Gastrocnemius medialis (tissue), 4 donors: ENCODE results near the gene TENM3. TPM values are rescaled to one million over a fixed set of nuclear protein-coding genes. Genes with fewer than 3 reads are reported as not detected.

ENCODE experiments used
- ATAC-seq, 2 donors: fragments of 150-250 bp; one replicate each; pipeline ENCODE4 v1.9.1; 2016
- DNase-seq, 2 donors: peaks; one replicate each; pipeline ENCODE4 v3.0.0-alpha.2; 2019
- H3K27ac ChIP-seq, 4 donors: fragments of 200-600 bp; sonication (generic); 1 replicate in 1 of 4; 2 replicates in 3 of 4; pipeline ENCODE4 v1.5.1; 2016 to 2018; ENCODE audit warnings: mild to moderate bottlenecking in 2 of 4, moderate library complexity in 1 of 4
- H3K27me3 ChIP-seq, 3 donors: fragments of 200-600 bp; sonication (generic) in 2 of 3; 1 replicate in 1 of 3; 2 replicates in 2 of 3; pipeline versions ENCODE4 v1.5.1 to v1.6.0; 2016 to 2019; ENCODE audit warnings: mild to moderate bottlenecking in 1 of 3, moderate library complexity in 1 of 3
- H3K36me3 ChIP-seq, 2 donors: fragments of 200-600 bp; sonication (generic) in 1 of 2; one replicate each; pipeline ENCODE4 v1.5.1; 2017 to 2018
- H3K4me1 ChIP-seq, 2 donors: fragments of 200-600 bp; sonication (generic) in 1 of 2; one replicate each; pipeline ENCODE4 v1.5.1; 2016 to 2017; ENCODE audit warnings: mild to moderate bottlenecking in 2 of 2
- H3K4me3 ChIP-seq, 4 donors: fragments of 200-600 bp; sonication (generic) in 3 of 4; 1 replicate in 1 of 4; 2 replicates in 3 of 4; pipeline ENCODE4 v1.5.1; 2016 to 2019; ENCODE audit warnings: mild to moderate bottlenecking in 2 of 4
- H3K9me3 ChIP-seq, 3 donors: fragments of 200-600 bp; sonication (generic) in 2 of 3; 1 replicate in 1 of 3; 2 replicates in 2 of 3; pipeline ENCODE4 v1.5.1; 2016 to 2019
- CTCF ChIP-seq, 5 experiments: fragments of 450-650 bp in 3 of 5; fragments of 200-600 bp in 2 of 5; sonication (generic) in 2 of 5; IDR thresholded peaks in 4 of 5; conservative IDR thresholded peaks in 1 of 5; 1 replicate in 4 of 5; 2 replicates in 1 of 5; pipeline ENCODE4 v1.5.1; 2016 to 2019; ENCODE audit warnings: antibody characterized with exemption in 5 of 5, mild to moderate bottlenecking in 3 of 5, moderate library complexity in 3 of 5
- POLR2A ChIP-seq, 2 donors: fragments of 450-650 bp; IDR thresholded peaks; one replicate each; pipeline ENCODE4 v1.6.1; 2017; ENCODE audit warnings: antibody characterized with exemption in 2 of 2, mild to moderate bottlenecking in 2 of 2, moderate library complexity in 2 of 2
- in situ Hi-C, 4 donors: fragments of 200-750 bp; cut with MboI; loops; one replicate each; pipeline versions ENCODE4 v1.15.0 to v1.8.0; 2017; ENCODE audit warnings: low sequenced_read_pairs in 4 of 4
- intact Hi-C: fragments of 100-400 bp; cut with DNase I; formaldehyde crosslinking; loops from one replicate; pipeline ENCODE4 v1.15.1; 2023; ENCODE audit warnings: low total_unique reads
- total RNA-seq, 4 donors: library from RNA; depleted of rRNA; stranded (reverse); fragments of >200 nt; gene quantifications; one replicate each; pipeline versions ENCODE4 v1.1.0 to v1.2.3, GENCODE V29; 2016

The TENM3 gene
- total RNA-seq, 4 donors from 2014 or later: 8.3 to 16.2 (median 12.3) TPM

- in situ Hi-C loops (loop anchor here in 1 of 4 donors (25.0 kb wide), 1 partner anchor 91 kb away; no protein-coding TSS in a partner anchor), intact Hi-C loops (no loop called here)
- H3K36me3 ChIP-seq: no peaks in the 10 kb centered on the region
- peaks cover 0 to 12% of the 10 kb centered on the region in 2 donors for H3K4me1 ChIP-seq
- H3K27ac ChIP-seq: no peak overlapping the region
- ATAC-seq (no peak), DNase-seq (no peak)
- peak overlapping the region in 1 of 4 donors; percentile 10 for H3K4me3 ChIP-seq
- no peaks in the 10 kb centered on the region for H3K9me3 ChIP-seq
- no peaks in the 10 kb centered on the region for H3K27me3 ChIP-seq
- no peak for TF ChIP-seq CTCF (IDR thresholded peaks at IDR 0.05 in 4 of 5, conservative IDR thresholded peaks at IDR 0.05 in 1 of 5)
- no peak for TF ChIP-seq POLR2A (IDR thresholded peaks at IDR 0.05)
Observed at GRCh38 chr4:182553653-182554052, 310.5 kb downstream of the TENM3 start.

DNA sequence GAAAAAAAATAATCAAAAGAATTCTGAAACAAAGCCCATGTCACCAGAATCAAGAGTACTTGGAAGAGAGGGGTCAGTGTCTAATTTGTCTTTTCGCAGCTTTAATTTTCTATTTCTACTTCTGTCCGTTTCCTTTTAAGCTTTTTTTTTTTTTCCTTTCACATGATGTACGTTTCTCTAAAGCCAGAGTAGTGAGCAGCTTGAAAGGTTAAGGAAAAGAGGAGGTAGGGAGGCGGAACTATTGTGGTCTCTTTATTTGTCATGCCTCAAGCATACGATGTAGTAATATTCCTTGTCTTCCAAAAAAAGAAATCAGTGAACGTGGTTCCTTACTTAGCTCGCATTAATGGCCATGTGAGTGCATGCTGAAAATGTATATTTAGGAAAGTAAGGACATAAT lies 311.5 kb downstream of the TENM3 start:
- ATAC-seq: no peak
- H3K36me3 ChIP-seq: no peaks in the 10 kb centered on the region
- no peak for TF ChIP-seq POLR2A (IDR thresholded peaks at IDR 0.05)
- no peak for TF ChIP-seq CTCF (IDR thresholded peaks at IDR 0.05 in 4 of 5, conservative IDR thresholded peaks at IDR 0.05 in 1 of 5)
- in situ Hi-C loops: loop anchor here in 1 of 4 donors (25.0 kb wide), 1 partner anchor 92 kb away; no protein-coding TSS in a partner anchor
- no peaks in the 10 kb centered on the region for H3K27me3 ChIP-seq
- intact Hi-C loops: no loop called here
- H3K4me3 ChIP-seq: no peak overlapping the region
- peaks cover 0 to 12% of the 10 kb centered on the region in 2 donors for H3K4me1 ChIP-seq
- no peaks in the 10 kb centered on the region for H3K9me3 ChIP-seq
- no peak overlapping the region for H3K27ac ChIP-seq
- DNase-seq: no peak

- in situ Hi-C loops (loop anchor here in 1 of 4 donors (25.0 kb wide), 1 partner anchor 94 kb away; no protein-coding TSS in a partner anchor), intact Hi-C loops (no loop called here)
- no peak for DNase-seq
- Histone ChIP-seq H3K36me3 (no peaks in the 10 kb centered on the region), H3K27me3 (no peaks in the 10 kb centered on the region), H3K27ac (no peak overlapping the region), H3K4me3 (no peak overlapping the region), H3K9me3 (no peaks in the 10 kb centered on the region), H3K4me1 (peaks cover 0 to 12% of the 10 kb centered on the region in 2 donors)
- TF ChIP-seq CTCF (IDR thresholded peaks at IDR 0.05 in 4 of 5, conservative IDR thresholded peaks at IDR 0.05 in 1 of 5) (no peak), POLR2A (IDR thresholded peaks at IDR 0.05) (no peak)
- ATAC-seq: no peak
Observed at GRCh38 chr4:182555997-182556418, 312.8 kb downstream of the TENM3 start.

DNA sequence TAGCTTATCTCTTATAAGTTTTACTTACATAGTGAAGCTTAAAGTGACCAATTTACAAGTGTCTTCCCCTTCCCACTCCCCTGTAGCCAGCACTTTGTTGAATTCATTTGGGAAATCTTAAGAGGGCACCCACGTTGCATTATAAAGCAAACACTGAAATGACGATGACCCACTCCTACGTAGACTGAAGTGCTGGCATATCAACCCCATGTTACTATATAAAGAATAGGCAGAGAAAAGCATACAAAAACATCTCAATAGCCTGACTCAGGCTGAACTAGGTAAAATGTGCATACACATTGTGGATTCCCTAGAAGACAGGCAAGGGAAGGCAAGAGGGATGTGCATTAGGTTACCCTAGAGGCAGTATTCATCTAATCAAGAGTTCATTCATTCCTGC lies 313.4 kb downstream of the TENM3 start:
- Histone ChIP-seq H3K4me3 (no peak overlapping the region), H3K27ac (no peak overlapping the region), H3K9me3 (no peaks in the 10 kb centered on the region), H3K4me1 (peaks cover 0 to 12% of the 10 kb centered on the region in 2 donors), H3K27me3 (no peaks in the 10 kb centered on the region), H3K36me3 (no peaks in the 10 kb centered on the region)
- intact Hi-C loops: no loop called here
- in situ Hi-C loops: loop anchor here in 1 of 4 donors (25.0 kb wide), 1 partner anchor 94 kb away; no protein-coding TSS in a partner anchor
- DNase-seq: no peak
- ATAC-seq: no peak
- no peak for TF ChIP-seq CTCF (IDR thresholded peaks at IDR 0.05 in 4 of 5, conservative IDR thresholded peaks at IDR 0.05 in 1 of 5)
- TF ChIP-seq POLR2A (IDR thresholded peaks at IDR 0.05): no peak

DNA sequence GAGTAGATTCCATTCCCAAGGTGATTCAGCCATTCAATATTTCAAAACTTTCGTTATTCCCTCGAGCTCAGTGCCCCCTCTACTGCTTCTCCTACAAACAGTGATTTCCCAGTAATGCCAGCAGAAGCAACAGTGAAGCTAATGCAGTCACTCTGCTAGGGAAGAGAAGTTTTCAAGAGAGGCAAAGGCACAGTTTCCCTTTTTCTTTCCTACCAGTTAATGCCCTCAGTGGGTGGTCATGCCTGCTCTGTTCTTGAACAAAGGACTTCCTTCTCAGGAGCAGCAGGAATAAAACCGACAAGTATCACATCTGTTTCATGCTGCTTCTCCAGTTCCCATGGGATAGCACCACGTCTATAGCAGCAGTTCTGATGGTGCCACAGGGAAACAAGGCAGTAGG lies 317.2 kb downstream of the TENM3 start:
- no peak for TF ChIP-seq POLR2A (IDR thresholded peaks at IDR 0.05)
- TF ChIP-seq CTCF (IDR thresholded peaks at IDR 0.05 in 4 of 5, conservative IDR thresholded peaks at IDR 0.05 in 1 of 5): no peak

More for the DNA sequence above, 317.2 kb downstream of the TENM3 start:
- no peak for DNase-seq
- Histone ChIP-seq H3K36me3 (no peaks in the 10 kb centered on the region), H3K4me3 (no peak overlapping the region), H3K27me3 (no peaks in the 10 kb centered on the region), H3K27ac (no peak overlapping the region), H3K4me1 (peaks cover 0 to 4% of the 10 kb centered on the region in 2 donors), H3K9me3 (no peaks in the 10 kb centered on the region)
- in situ Hi-C loops (loop anchor here in 1 of 4 donors (25.0 kb wide), 1 partner anchor 98 kb away; no protein-coding TSS in a partner anchor), intact Hi-C loops (no loop called here)
- ATAC-seq: no peak
